PC-3 (cell line): ENCODE results near the gene ARHGAP4.

ENCODE experiments used
- EZH2 ChIP-seq: fragments of 300-600 bp; sonication (generic); IDR thresholded peaks from one replicate; pipeline ENCODE4 v1.6.1; 2017; ENCODE audit warnings: antibody characterized with exemption, mild to moderate bottlenecking, low read length; ENCODE audit not compliant: unreplicated experiment
- TF ChIP-seq, protein P1 (sequence below): fragments of 300-600 bp; sonication (generic); conservative IDR thresholded peaks from 2 replicates; pipeline ENCODE4 v1.5.1; 2017; ENCODE audit warnings: antibody characterized with exemption, low read depth, mild to moderate bottlenecking, low read length

DNA sequence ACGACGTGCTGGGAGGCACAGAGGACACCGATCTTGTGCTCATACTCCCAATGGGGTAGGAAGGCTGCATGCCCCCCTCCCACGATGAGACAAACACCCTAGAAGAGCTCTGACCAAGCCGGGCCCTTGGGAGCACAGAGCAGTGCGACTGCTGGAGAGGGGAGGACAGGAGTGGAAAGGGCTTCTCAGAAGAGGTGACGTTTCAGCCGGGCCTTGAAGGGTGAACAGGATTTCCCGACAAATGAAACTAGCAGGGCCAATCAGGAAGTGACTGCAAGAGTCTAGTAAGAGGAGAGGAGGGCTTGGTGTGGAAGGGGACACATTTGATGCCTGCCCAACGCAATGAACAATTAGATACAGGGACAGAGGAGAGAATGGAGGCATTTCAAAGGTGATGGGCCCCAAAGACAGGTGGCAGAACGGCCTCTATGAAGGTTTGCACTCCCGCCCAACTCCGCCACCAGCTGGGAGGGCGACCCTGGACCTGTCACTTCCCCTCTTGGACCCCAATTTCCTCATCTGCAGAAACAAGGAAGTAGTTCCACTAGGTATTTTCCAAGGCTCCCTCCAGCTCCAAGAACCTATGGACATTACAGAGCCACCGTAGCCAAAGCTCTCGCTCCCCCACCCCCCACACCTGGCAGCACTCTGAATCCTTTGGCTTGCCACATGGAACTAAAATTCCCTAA is 41.6 kb upstream of the ARHGAP4 start:
- TF ChIP-seq, protein P1, sequence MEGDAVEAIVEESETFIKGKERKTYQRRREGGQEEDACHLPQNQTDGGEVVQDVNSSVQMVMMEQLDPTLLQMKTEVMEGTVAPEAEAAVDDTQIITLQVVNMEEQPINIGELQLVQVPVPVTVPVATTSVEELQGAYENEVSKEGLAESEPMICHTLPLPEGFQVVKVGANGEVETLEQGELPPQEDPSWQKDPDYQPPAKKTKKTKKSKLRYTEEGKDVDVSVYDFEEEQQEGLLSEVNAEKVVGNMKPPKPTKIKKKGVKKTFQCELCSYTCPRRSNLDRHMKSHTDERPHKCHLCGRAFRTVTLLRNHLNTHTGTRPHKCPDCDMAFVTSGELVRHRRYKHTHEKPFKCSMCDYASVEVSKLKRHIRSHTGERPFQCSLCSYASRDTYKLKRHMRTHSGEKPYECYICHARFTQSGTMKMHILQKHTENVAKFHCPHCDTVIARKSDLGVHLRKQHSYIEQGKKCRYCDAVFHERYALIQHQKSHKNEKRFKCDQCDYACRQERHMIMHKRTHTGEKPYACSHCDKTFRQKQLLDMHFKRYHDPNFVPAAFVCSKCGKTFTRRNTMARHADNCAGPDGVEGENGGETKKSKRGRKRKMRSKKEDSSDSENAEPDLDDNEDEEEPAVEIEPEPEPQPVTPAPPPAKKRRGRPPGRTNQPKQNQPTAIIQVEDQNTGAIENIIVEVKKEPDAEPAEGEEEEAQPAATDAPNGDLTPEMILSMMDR = no peak
- no peak for TF ChIP-seq EZH2
